ENCODE data around the gene MMP19.

DNA sequence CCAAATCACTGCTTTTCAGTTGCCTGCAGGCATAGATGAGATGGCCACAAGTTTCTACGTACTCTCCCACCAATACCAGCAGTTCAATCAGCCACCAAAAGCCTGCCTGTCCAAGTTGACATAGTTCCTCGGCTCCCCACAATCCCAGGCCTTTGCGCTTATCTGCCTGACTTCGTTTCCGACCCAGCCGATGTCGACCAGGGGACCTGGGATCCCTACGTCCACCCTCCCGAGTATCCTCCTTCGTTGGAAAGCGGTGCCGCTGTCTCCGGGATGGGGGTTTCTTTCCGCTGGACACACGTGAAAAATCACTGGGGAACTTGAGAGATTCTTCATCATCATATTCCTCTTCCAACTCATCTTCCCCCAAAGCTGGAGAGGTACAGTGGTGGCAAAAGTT lies 14.9 kb downstream of the MMP19 start:
- TF ChIP-seq, protein P1, sequence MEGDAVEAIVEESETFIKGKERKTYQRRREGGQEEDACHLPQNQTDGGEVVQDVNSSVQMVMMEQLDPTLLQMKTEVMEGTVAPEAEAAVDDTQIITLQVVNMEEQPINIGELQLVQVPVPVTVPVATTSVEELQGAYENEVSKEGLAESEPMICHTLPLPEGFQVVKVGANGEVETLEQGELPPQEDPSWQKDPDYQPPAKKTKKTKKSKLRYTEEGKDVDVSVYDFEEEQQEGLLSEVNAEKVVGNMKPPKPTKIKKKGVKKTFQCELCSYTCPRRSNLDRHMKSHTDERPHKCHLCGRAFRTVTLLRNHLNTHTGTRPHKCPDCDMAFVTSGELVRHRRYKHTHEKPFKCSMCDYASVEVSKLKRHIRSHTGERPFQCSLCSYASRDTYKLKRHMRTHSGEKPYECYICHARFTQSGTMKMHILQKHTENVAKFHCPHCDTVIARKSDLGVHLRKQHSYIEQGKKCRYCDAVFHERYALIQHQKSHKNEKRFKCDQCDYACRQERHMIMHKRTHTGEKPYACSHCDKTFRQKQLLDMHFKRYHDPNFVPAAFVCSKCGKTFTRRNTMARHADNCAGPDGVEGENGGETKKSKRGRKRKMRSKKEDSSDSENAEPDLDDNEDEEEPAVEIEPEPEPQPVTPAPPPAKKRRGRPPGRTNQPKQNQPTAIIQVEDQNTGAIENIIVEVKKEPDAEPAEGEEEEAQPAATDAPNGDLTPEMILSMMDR (IDR thresholded peaks at IDR 0.05): no peak
- no peak for TF ChIP-seq POLR2A (IDR thresholded peaks at IDR 0.05)
